HuH-7.5 (cell line): Measurements from ENCODE around the gene CPD.
"Not testable (repeated sequence)": the region's sequence is repeated elsewhere in the genome, so short reads cannot be mapped to it uniquely, and the experiment has no call there.

Experiments
- DNase-seq: peaks from one replicate; pipeline ENCODE4 v3.0.0; 2011; ENCODE audit warnings: low spot score

CPD gene

GRCh38 chr17:30427611-30428010, 48.9 kb downstream of the CPD start:
- no peak for DNase-seq

DNA sequence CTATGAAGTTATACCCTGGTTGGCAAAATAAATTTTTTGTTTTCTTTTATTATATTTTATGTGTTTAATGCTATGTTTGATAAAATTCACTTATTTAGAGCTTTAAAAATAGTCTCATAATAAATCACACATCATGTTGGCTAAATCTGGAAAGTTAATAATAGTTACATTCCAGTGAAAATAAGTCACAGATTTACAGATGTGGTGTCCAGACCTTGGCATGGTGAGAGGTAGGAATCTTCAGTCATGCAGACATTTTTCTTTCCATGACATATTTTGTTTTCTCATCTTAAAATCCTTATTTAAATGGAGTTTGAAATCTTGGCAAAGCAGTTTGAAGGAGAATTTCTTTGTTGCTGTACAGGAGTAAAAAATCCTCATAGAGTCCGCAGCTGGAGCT, 50.4 kb downstream of the CPD start:
- no peak for DNase-seq

DNA sequence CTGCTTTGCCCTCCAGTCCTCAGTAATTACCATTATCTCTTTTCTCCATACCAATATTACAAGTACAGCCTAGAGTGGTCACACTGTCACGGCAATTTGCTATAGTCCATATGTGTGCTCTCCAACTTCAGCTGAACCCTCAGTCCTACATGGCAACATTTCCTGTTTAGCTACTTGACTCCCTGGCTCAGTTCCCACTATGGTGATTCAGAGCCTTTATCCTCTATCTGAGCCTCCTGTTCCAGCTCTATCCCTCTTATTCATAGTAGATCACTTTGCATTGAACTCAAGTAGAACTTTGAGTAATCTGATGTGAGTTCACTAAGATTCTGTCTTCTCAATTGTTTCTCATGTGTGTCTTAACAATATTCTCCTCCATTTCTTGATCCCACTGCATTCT, 54.8 kb downstream of the CPD start:
- no peak for DNase-seq

DNA sequence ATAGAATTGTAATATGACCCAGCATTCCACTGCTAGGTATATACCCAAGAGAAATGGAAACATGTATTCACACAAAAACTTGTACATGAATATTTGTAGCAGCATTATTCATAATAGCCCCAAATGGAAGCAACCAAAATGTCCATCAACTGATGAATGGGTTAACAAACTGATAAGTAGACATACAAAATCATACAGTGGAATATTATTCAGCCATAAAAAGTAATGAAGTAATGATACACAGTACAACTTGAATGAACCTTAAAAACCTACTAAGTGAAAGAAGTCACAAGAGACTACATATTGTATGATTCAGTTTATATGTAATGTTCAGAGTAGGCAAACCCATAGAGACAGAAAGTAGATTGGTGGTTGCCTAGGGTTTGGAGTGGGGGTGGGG, 58.0 kb downstream of the CPD start:
- no peak for DNase-seq

DNA sequence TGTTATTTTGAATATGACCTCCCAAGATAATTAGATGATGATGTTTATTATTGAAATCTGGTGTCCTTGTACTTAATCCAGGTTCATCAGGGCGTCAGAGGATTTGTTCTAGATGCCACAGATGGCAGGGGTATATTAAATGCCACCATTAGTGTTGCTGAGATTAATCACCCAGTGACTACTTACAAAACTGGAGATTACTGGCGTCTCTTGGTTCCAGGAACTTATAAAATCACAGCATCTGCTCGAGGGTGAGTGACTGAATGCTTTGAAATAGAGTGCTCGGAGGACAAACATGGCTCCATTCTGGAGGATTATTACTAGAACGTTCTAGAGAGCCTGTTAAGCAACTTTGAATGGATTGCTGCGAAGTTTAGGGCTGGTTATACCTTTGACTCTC, 65.0 kb downstream of the CPD start:
- no peak for DNase-seq

DNA sequence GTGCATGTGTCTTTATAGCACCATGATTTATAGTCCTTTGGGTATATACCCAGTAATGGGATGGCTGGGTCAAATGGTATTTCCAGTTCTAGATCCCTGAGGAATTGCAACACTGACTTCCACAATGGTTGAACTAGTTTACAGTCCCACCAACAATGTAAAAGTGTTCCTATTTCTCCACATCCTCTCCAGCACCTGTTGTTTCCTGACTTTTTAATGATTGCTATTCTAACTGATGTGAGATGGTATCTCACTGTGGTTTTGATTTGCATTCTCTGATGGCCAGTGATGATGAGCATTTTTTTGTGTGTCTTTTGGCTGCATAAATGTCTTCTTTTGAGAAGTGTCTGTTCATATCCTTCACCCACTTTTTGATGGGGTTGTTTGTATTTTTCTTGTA, 67.9 kb downstream of the CPD start:
- DNase-seq: not testable (repeated sequence)

DNA sequence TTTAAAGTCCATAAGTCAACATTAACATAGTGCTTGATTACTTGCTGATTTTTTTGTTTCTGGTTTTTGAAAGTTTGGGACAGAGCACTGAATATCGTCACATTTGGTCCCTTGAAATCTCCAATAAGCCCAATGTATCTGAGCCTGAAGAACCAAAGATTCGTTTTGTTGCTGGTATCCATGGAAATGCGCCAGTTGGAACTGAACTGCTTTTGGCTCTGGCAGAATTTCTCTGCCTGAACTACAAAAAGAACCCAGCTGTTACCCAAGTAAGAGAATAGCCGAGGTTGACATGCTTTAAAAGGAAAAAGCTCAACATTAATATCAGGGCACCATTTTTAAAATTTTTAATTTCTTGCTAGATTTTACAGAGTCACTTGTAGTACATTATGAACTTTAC, 70.8 kb downstream of the CPD start:
- DNase-seq: no peak

DNA sequence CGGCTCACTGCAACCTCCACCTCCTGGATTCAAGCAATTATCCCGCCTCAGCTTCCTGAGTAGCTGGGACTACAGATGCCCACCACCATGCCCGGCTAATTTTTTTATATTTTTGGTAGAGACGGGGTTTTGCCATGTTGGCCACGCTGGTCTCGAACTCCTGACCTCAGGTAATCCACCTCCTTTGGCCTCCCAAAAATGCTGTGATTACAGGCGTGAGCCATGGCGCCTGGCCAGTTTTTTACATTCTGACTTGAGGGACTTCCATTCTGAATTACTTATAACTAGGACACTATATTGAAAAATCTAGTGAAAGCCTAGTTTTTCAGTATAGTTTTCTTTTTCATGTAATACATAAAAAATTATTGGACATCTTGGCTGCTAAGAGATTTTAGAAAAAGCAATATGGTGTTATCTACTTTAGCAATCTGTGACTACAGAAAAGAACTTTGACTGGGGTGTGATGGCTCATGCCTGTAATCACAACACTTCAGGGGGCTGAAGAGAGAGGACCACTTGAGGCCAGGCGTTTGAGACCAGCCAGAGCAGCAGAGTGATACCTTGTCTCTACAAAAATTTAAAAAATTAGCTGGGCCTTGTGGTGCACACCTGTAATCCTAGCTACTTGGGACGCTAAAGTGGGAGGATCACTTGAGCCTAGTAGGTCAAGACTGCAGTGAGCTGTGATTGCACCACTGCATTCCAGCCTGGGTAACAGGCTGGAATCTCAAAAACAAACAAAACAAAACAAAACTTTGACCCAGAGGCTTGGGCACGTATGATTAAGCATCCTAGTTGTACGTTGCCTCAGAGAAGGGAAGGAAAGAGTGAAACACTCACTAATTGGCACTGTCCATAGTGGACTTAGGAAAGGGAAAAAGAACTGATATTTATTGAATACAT, 71.6 kb downstream of the CPD start:
- DNase-seq: peak; percentile 15

DNA sequence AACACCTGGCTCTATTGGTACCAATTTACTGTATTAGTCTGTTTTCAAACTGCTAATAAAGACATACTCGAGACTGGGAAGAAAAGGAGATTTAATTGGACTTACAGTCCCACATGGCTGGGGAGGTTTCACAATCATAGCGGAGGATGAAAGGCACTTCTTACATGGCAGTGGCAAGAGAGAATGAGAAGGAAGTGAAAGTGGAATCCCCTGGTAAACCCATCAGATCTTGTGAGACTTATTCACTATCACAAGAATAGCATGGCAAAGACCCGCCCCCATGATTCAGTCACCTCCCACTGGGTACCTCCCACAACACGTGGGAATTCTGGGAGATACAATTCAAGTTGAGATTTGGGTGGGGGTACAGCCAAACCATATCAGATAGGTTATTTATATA, 75.9 kb downstream of the CPD start:
- no peak for DNase-seq

- no peak for DNase-seq
Measured at GRCh38 chr17:30458371-30458770, 79.6 kb downstream of the CPD start.

DNA sequence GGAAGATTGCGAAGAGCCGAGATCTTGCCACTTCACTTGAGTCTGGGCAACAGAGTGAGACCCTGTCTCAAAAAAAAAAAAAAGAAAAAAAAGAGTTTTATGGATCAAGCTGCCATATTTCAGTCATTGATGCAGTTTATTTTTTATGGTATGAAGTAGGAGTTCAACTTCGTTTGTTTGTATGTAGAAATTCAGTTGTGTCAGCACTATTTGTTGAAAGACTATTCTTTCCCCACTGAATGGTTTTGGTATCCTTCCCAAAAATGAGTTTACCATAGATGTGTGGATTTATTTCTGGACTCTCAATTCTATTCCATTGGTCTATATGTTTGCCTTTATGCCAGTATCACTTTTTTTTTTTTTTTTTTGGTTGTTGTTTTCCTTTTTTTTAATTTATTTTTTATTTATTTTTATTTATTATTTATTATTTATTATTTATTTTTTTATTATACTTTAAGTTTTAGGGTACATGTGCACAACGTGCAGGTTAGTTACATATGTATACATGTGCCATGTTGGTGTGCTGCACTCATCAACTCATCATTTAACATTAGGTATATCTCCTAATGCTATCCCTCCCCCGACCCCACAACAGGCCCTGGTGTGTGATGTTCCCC, 80.2 kb downstream of the CPD start:
- DNase-seq: not testable (repeated sequence)

- DNase-seq: no peak
Measured at GRCh38 chr17:30468465-30468864, 89.7 kb downstream of the CPD start.

DNA sequence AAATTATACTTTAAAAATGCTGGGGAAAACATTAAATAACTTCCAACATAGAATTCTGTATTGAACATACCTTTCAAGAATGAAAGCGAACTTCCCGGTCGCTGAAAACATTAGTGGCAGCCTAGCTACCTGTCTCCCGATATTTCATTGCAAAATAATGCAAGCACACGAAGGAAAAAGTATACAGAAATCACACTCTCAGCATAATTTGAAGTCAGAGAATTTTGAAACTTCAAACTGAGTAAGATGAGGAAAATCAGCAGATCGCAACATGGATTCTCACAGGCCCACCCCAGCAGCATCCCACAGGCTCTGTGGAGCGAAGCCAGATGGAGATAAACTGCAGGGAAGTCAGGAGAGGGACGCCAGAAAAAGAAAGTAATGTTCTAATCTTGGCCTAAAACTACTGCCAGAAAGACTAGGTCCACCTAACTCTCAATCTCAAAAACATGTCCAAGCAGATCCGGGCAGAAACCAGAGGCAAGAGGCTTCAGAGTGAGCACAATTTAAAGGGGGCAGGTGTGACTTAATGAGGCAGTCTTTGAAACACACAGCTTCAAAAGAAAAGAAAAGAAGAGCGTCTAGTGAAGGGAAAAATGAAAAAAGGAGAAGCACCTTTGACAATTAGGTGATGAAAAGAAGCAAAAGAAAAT, 93.6 kb downstream of the CPD start:
- no peak for DNase-seq

DNA sequence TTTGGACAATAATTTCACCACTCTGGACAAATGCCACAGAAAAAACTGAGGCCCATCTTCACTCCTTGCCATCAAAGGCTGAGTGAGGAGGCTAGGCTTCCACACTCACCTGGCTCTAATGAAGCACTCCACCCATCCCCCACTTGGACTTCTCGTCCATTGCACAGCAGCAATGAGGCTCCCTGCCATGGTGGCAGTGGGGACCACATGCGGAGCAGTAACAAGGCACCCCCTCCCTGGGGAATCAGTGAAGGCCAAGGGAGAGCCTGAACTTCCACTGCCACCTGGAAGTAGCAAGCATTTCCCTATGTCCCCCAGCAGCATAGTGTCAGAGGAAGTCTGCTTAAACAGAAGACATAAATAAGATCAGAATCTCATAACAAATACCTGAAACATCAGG, 96.5 kb downstream of the CPD start:
- DNase-seq: no peak

- DNase-seq: peak; percentile 16
Measured at GRCh38 chr17:30476726-30477082, 98.0 kb downstream of the CPD start.

GRCh38 chr17:30477083-30477773, 98.5 kb downstream of the CPD start, which contains the start of gene GOSR1:
GOSR1 (plus strand) TSS chr17:30477408; CDS start chr17:30477434, 26 bp downstream.
- peak; percentile 46 for DNase-seq

DNA sequence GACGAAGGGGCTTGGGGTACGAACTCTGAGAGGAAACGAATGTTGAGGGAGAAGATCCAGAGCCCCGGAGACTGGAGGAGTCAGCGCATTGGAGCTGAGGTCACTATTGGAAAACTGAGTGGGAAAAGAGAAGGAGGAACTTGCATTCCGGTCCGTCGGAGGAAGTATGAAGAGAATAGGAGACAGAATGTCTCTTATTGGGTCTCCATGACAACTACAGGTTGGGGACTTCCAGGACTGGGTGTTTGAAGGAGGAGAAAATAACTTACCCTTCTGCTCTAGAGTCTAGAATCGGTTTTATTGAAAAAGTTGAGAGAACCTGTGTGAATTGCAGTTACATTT, 99.0 kb downstream of the CPD start:
- no peak for DNase-seq

GRCh38 chr17:30482555-30482954, 103.8 kb downstream of the CPD start:
- DNase-seq: no peak

DNA sequence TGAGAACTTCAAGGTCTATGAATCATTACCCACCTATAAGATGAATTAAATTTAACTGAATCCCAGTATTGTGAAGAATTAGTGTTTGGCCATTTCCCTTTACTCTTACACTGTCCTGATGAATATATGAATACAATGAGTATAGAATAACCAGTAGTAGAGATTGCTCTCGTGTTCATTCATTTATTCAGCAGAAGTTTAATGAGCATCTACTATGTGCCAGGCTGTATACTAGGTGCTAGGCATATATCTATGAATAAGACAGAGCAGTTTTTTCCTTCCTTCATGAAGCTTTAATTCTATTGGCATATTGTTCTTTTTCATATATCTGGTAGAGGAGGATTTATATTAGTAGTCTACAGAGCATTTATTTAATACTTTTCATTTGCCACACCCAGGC, 104.4 kb downstream of the CPD start:
- DNase-seq: no peak

- DNase-seq: no peak
Measured at GRCh38 chr17:30493780-30494179, 115.1 kb downstream of the CPD start.

DNA sequence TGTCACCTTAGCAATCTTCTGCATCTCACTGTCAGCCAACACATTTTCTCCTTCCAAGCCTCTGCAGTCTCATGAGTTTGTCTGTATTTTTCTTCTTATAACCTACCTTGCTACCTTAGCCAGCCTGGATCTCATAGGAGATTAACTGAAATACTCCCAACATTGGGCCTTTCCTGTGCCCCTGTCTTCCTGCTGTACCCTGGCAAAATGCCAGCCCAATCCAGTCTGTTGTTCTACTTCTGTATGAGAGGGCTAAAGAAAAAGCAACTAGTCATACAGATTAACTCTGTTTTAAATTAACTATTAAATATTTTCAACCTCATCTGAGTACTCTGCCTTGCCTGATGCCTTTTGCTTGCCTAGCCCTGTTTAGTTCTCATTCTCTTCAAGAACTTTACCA, 116.9 kb downstream of the CPD start:
- DNase-seq: no peak

DNA sequence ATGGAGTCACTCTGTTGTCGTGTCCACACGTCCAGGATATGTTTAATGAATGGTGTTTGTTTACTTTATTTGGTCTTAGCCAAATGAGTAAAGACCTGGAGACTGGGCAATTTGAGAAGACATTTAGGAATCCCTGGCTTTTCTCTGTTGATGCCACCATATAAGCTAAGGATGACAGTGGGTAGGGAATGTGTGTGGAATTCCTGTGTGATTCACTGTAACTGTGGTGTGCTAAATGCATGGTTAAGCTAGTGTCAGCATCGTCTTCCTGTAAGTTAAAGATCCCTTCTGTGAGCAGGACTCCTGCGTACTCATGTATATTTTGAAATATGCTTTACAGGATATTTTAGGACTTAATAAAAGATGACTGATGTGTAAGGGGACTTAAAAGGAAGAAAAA, 124.8 kb downstream of the CPD start:
- no peak for DNase-seq
